Activated CD8-positive, alpha-beta memory T cell treated with anti-CD3 and anti-CD28 coated beads, Interleukin-2, amount 10 ng/mL, durations not matched to agents 7 days and 5 days (primary cell): ENCODE results near the gene PLSCR1. TPM values are rescaled to one million over a fixed set of nuclear protein-coding genes. Genes with fewer than 3 reads are reported as not detected.
"Not testable (repeated sequence)": the region's sequence is repeated elsewhere in the genome, so short reads cannot be mapped to it uniquely, and the experiment has no call there.

Source experiments
- ATAC-seq: fragments of 150-1000 bp; cut with Tn5 transposase; one replicate; pipeline ENCODE4 v1.10.0; 2021; ENCODE audit warnings: moderate library complexity
- CTCF ChIA-PET: fragments of 350-600 bp; sonication (Branson Sonifier 250); formaldehyde crosslinking; loops from one replicate; lab custom pipeline; 2021; ENCODE audit warnings: antibody characterized with exemption; lab: Charles Lee
- DNase-seq: peaks from one replicate; pipeline ENCODE4 v3.0.0-alpha.2; 2020
- H3K27ac Mint-ChIP-seq: one replicate; pipeline ENCODE4 v1.8.0; 2021; ENCODE audit warnings: mild to moderate bottlenecking, mixed read lengths
- H3K27me3 Mint-ChIP-seq: one replicate; pipeline ENCODE4 v1.8.0; 2021; ENCODE audit warnings: mixed read lengths
- H3K36me3 Mint-ChIP-seq: one replicate; pipeline ENCODE4 v1.8.0; 2021; ENCODE audit warnings: mild to moderate bottlenecking, mixed read lengths
- H3K4me1 Mint-ChIP-seq: one replicate; pipeline ENCODE4 v1.8.0; 2021; ENCODE audit warnings: mixed read lengths
- H3K4me3 Mint-ChIP-seq: one replicate; pipeline ENCODE4 v1.8.0; 2021; ENCODE audit warnings: mild to moderate bottlenecking, moderate library complexity, mixed read lengths
- H3K9me3 Mint-ChIP-seq: one replicate; pipeline ENCODE4 v1.8.0; 2022; ENCODE audit warnings: low read depth, mixed read lengths
- total RNA-seq, 2 experiments: library from RNA; stranded (reverse); gene quantifications; one replicate each; pipeline ENCODE4 v1.2.3, GENCODE V29; 2021

The PLSCR1 gene
- total RNA-seq, 2 experiments from 2014 or later, result 157 to 257 TPM

DNA sequence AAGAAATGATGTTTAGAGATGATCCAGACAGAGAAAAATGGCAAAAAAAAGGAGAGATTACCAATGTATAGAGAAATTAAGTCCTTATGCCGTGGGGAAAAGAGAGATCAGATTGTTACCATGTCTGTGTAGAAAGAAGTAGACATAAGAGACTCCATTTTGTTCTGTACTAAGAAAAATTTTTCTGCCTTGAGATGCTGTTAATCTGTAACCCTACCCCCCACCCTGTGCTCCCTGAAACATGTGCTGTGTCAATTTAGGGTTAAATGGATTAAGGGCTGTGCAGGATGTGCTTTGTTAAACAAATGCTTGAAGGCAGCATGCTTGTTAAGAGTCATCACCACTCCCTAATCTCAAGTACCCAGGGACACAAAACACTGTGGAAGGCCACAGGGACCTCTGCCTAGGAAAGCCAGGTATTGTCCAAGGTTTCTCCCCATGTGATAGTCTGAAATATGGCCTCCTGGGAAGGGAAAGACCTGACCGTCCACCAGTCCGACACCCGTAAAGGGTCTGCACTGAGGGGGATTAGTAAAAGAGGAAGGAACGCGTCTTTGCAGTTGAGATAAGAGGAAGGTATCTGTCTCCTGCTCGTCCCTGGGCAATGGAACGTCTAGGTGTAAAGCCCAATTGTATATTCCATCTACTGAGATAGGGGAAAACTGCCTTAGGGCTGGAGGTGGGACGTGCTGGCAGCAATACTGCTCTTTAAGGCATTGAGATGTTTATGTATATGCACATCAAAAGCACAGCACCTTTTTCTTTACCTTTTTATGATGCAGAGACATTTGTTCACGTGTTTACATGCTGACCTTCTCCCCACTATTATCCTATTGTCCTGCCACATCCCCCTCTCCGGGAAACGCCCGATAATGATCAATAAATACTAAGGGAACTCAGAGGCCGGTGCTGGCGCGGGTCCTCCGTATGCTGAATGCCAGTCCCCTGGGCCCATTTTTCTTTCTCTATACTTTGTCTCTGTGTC lies 21.9 kb downstream of the PLSCR1 start:
- peaks cover 59% of the 10 kb centered on the region for H3K36me3 Mint-ChIP-seq

DNA sequence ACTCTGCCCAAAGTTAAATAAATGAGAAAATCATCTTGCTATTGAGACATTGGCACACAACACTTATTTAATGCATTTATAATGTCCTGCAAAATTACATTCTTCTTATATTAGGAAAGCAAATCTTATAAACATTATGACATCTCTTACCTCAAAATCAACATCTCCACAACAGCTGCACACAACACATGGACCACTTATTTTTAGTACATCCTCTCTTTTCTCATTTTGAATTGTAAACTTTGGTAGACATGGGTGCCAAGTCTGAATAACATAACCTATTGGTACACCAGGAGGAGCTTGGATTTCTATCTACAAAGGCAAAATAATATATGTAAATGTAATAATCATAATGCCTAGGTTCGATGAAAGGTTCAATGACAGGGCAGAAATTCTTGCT lies 23.0 kb downstream of the PLSCR1 start:
- Mint-ChIP-seq H3K4me3 (no peak overlapping the region), H3K4me1 (peaks cover 1% of the 10 kb centered on the region), H3K36me3 (peaks cover 58% of the 10 kb centered on the region), H3K27me3 (no peaks in the 10 kb centered on the region), H3K9me3 (no peaks in the 10 kb centered on the region), H3K27ac (no peak overlapping the region)
- ATAC-seq (no peak), DNase-seq (no peak)
- CTCF ChIA-PET, result no interaction called here

More for the DNA sequence above, 21.9 kb downstream of the PLSCR1 start:
- DNase-seq, H3K4me1 Mint-ChIP-seq, H3K27me3 Mint-ChIP-seq, H3K9me3 Mint-ChIP-seq, CTCF ChIA-PET, ATAC-seq, H3K4me3 Mint-ChIP-seq: not testable (repeated sequence)
- peak overlapping the region; percentile 25 for H3K27ac Mint-ChIP-seq

DNA sequence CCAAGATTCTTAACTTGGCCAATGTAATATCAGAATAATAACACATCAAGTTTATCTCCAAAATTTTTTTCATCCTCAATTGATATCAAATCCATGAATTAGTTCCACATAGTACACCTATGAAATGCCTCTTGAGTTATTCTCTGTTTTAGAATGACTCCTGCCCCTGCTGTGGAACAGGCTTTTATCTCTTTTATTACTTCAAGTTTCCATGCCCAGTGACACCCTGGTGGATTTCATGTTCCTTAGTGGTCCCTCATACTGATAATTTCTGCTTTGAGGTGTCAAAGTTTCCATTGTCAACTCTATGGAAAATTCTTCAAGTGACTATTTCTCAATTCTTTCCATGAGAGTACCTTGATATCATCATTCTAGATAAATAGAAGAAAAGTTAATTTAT lies 24.6 kb downstream of the PLSCR1 start:
- Mint-ChIP-seq H3K27me3 (no peaks in the 10 kb centered on the region), H3K36me3 (peaks cover 59% of the 10 kb centered on the region), H3K27ac (no peak overlapping the region)

DNA sequence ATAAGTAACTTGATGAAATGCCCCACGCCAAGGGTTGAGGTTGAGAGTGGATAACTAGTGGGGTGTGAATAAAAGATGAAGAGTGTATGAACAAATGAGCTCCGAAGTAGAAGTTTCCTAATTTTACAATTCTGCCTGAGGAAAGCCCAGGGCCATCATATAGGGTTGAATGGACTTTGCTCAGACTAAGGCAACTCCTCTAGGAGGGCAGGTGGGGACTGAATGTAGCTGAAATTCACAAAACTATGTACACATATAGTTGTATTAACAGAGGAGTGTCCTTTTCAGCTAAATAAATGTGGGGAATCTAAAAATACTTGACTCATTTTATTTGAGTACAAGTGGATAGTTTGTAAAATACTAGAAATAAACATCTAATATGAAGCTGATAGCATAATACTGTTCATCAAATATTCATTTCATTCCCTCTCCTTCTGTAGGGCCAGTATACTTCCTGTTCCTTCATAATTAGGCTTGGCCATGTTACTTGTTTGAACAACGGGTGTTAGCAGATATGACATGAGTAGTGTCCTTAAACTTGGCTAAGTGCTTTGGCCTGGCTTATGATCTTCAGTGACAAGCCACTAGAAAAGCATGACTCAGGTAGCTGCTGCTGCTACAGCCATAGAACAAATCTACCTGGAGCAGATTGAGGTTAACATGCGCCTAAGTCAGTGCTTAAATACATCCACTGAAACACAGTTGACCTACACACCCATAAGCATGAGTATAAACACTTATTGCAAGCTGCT lies 26.5 kb downstream of the PLSCR1 start:
- H3K9me3 Mint-ChIP-seq, result no peaks in the 10 kb centered on the region
- no peak for ATAC-seq
- no peak overlapping the region for H3K4me3 Mint-ChIP-seq
- CTCF ChIA-PET, result interaction anchor here (1.2 to 1.4 kb wide), 2 partner anchors 16 to 60 kb away, joined by 3 to 4 read pairs; no protein-coding TSS in a partner anchor
- no peak for DNase-seq
- H3K27ac Mint-ChIP-seq, result no peak overlapping the region
- H3K4me1 Mint-ChIP-seq, result peaks cover 12% of the 10 kb centered on the region
- peaks cover 67% of the 10 kb centered on the region for H3K36me3 Mint-ChIP-seq
- H3K27me3 Mint-ChIP-seq, result no peaks in the 10 kb centered on the region

More for the DNA sequence above, 24.6 kb downstream of the PLSCR1 start:
- no peak overlapping the region for H3K4me3 Mint-ChIP-seq
- no peak for ATAC-seq
- no peak for DNase-seq
- H3K9me3 Mint-ChIP-seq, result no peaks in the 10 kb centered on the region
- H3K4me1 Mint-ChIP-seq, result peaks cover 3% of the 10 kb centered on the region
- CTCF ChIA-PET, result no interaction called here

DNA sequence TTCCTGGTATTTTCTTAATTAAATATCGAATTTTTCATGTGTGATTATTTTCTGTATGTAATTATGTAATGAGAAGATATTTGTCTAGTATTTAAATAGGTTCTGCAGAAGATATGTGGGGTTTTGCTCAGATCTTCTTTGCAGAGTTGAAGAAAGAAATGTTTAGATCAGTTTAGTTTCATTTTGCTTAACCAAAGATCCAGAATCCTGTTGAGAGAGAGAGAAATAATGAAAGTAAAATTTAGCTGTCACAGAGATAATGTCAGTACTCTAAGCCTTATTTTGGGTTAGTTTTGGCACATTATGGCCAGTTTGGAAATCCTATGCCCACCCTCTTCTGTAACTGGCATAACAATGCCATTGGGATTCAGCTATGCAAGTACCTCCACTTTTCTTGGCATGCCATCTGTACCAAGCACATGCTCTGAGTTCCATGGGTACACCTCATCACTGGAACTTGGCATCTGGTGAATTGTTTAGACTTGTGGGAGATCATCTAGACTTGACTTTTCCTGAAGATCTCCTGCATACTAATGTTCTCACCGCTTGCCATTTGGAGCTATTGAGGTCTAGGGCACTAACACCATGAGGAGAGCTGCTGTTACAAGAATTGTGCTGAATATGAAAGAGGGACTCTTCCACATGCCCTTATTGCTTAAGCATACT lies 30.9 kb downstream of the PLSCR1 start:
- Mint-ChIP-seq H3K4me3 (no peak overlapping the region), H3K4me1 (peaks cover 15% of the 10 kb centered on the region), H3K9me3 (no peaks in the 10 kb centered on the region), H3K27me3 (no peaks in the 10 kb centered on the region), H3K36me3 (peaks cover 61% of the 10 kb centered on the region), H3K27ac (no peak overlapping the region)
- CTCF ChIA-PET, result no interaction called here
- no peak for DNase-seq
- no peak for ATAC-seq

DNA sequence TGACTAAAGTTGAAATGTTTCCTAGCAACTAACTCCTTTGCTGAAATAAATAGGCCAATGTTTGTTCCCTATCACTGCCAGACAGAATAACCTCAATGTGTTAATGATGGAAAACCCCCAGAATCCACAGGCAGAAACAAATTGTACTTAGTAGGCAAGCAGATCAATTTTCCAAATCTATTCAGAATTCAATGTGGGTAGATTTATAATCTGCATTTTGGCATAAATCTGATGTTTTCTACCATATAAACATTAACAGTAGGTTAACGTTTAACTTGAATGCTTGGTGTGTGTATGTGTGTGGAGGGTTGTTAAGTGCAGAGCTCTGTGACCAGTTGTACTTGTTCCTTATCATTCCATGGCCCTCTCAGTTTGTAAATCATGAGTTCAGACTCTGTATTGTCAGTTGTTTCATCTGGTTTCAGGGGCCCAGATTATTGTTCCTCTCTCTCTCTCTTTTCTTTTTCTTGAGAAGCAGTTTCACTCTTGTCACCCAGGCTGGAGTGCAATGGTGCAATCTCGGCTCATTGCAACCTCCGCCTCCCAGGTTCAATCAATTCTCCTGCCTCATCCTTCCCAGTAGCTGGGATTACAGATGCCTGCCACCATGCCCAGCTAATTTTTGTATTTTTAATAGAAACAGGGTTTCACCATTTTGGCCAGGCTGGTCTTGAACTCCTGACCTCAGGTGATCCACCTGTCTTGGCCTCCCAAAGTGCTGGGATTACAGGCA lies 32.8 kb downstream of the PLSCR1 start:
- CTCF ChIA-PET, result interaction anchor here (1.4 kb wide), 1 partner anchor 11 kb away, joined by 4 read pairs; no protein-coding TSS in a partner anchor
- no peaks in the 10 kb centered on the region for H3K9me3 Mint-ChIP-seq
- H3K4me1 Mint-ChIP-seq, result peaks cover 29% of the 10 kb centered on the region
- H3K36me3 Mint-ChIP-seq, result peaks cover 52% of the 10 kb centered on the region
- DNase-seq (no peak), ATAC-seq (no peak)
- H3K27ac Mint-ChIP-seq, result no peak overlapping the region
- no peak overlapping the region for H3K4me3 Mint-ChIP-seq
- no peaks in the 10 kb centered on the region for H3K27me3 Mint-ChIP-seq

DNA sequence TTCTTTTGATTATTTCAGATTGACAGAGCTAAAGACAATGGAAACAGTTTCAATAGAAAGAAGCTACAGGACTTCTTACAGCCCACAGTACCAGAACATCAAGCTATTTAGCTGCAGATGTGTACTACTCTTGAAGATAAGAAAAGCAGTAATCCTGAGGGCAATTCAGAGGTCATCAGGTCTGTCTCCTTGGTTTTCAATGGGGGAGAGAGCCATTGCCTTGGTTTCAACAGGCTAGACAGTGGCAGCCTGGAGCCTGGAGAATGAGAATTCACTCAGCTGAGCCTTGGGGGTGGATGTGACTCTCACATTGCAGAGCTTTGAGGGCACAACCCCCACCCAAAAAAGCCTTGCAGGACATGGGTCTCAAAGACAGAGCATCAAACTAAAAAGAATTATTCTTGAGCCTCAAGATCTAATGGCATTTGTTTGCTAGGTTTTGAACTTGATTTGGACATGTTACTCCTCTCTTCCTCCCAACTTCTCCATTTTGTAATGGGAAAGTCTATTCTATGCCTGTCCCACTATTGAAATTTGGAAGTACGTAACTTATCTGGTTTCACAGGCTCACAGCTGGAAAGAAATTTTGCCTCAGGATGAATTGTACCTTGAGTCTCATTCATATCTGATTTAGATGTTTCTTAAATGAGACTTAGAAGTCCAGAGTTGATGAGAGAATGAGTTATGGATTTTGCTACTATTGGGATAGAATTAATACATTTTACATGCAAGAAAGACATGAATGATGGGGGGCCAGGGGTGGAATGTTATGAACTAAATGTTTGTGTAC lies 36.9 kb downstream of the PLSCR1 start:
- ATAC-seq, result no peak
- H3K36me3 Mint-ChIP-seq, result peaks cover 34% of the 10 kb centered on the region
- CTCF ChIA-PET, result no interaction called here
- no peak for DNase-seq
- H3K4me1 Mint-ChIP-seq, result peaks cover 50% of the 10 kb centered on the region
- no peak overlapping the region for H3K27ac Mint-ChIP-seq
- no peaks in the 10 kb centered on the region for H3K9me3 Mint-ChIP-seq
- H3K27me3 Mint-ChIP-seq, result no peaks in the 10 kb centered on the region
- no peak overlapping the region for H3K4me3 Mint-ChIP-seq

DNA sequence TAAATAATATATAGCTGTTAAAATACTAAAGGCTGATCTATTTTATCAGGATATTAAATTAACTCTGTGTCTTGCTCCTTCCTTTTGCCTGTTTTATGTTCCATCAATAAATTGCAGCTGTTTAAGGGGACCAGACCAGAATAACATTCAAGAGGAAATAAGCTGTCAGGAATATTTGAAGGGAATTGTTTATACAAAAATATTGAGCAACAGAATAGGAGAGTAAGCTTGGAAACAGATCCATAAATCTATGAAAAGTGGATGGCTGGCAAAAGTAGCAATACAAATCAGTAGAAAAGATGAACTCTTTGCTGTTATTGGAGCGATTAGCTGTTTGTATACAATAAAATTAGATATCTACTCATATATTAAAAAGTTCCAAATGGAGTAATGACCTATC lies 38.9 kb downstream of the PLSCR1 start:
- no peak for DNase-seq
- Mint-ChIP-seq H3K4me3 (no peak overlapping the region), H3K4me1 (peaks cover 59% of the 10 kb centered on the region), H3K9me3 (no peaks in the 10 kb centered on the region), H3K36me3 (peaks cover 23% of the 10 kb centered on the region), H3K27me3 (no peaks in the 10 kb centered on the region), H3K27ac (no peak overlapping the region)
- CTCF ChIA-PET, result interaction anchor here (1.0 kb wide), 1 partner anchor 17 kb away, joined by 3 read pairs; no protein-coding TSS in a partner anchor
- no peak for ATAC-seq

DNA sequence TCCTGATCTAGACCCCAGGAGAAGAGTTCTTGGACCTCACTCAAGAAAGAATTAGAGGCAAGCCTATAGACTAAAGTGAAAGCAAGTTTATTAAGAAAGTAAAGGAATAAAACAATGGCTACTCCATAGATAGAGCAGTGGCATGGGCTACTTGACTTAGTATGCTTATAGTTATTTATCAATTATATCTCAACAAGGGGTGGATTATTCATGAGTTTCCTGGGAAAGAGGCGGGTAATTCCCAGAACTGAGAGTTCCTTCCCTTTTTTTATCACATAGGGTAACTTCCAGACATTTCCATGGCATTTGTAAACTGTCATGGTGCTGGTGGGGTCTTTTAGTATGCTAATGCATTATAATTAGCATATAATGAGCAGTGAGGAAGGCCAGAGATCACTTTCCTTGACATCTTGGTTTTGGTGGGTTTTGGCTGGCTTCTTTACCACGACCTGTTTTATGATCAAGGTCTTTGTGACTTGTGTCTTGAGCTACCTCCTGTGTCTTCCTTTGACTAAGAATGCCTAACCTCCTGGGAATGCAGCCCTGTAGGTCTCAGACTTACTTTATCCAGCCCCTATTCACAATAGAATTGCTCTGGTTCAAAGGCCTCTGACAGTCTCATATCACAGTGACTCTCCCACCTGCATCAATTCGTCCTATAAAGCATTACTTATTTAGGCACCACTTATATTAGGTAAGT lies 39.8 kb downstream of the PLSCR1 start:
- no peak overlapping the region for H3K4me3 Mint-ChIP-seq
- no peaks in the 10 kb centered on the region for H3K9me3 Mint-ChIP-seq
- ATAC-seq (no peak), DNase-seq (no peak)
- H3K27ac Mint-ChIP-seq, result no peak overlapping the region
- peaks cover 57% of the 10 kb centered on the region for H3K4me1 Mint-ChIP-seq
- peaks cover 2% of the 10 kb centered on the region for H3K27me3 Mint-ChIP-seq
- CTCF ChIA-PET, result interaction anchor here (0.7 to 1.1 kb wide), 3 partner anchors 16 to 47 kb away, joined by 3 read pairs; no protein-coding TSS in a partner anchor
- H3K36me3 Mint-ChIP-seq, result peaks cover 20% of the 10 kb centered on the region

DNA sequence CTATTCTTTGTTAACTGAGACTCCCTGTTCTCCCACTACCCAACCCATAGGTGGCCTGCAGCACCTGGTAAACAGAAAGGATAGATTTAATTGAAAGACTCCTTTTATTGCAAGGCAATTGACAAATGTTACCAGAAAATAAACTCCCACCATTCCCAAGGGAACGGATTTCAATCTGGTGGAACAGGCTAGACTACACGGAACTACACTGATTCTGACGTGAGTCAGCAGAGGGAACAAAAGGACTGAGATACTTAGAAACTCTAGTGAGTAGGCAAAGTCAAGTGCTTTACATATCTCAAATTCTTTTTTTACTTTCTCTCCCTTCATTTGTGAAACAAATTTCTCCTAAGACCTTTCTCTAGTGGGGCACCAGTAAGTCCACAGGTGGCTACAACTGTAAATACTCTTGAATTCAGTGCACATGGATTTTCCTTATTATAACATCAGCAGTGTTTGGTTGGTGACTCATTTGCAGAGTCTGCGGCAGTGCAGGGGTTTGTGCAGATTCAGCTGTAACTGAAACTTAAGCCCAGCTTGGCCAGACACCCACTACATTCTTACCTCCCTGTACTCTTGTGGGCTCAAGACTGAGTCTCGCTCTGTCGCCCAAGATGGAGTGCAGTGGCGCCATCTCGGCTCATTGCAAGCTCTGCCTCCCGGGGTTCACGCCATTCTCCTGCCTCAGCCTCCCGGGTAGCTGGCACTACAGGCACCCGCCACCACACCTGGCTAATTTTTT lies 40.8 kb downstream of the PLSCR1 start:
- CTCF ChIA-PET, result interaction anchor here (0.7 to 1.1 kb wide), 2 partner anchors 31 to 48 kb away, joined by 3 read pairs; no protein-coding TSS in a partner anchor
- no peaks in the 10 kb centered on the region for H3K9me3 Mint-ChIP-seq
- H3K27ac Mint-ChIP-seq, result no peak overlapping the region
- H3K27me3 Mint-ChIP-seq, result peaks cover 4% of the 10 kb centered on the region
- peaks cover 17% of the 10 kb centered on the region for H3K36me3 Mint-ChIP-seq
- peaks cover 59% of the 10 kb centered on the region for H3K4me1 Mint-ChIP-seq
- peak; percentile 92 for ATAC-seq
- H3K4me3 Mint-ChIP-seq, result no peak overlapping the region
- peak; percentile 81 for DNase-seq

DNA sequence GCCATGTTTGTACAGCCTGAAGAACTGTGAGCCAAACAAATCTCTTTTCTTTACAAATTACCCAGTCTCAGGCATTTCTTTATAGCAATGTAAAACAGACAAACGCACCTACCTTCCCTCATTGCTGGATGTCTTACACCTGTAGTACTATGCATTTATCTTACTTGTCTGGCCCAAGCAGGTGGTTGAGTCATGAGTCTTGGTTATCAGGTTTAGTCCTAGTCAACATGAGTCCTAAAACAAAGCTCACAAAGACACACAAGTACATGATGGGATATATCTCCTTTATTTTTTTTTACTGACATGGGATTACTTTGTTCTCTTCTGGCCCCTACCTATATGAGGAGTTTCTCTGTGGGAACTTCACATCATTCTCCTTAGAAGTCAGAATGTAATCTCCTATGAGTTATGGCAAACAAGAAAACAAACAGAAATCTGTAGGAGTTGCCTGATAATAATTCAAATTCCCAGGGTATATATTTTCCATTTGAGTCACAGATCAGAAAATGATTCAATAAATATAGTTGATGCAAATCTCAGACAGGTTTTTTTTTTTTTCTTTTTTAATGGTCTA lies 41.4 kb downstream of the PLSCR1 start:
- H3K36me3 Mint-ChIP-seq, result peaks cover 15% of the 10 kb centered on the region
- CTCF ChIA-PET, result no interaction called here
- H3K27me3 Mint-ChIP-seq, result peaks cover 4% of the 10 kb centered on the region
- no peak overlapping the region for H3K4me3 Mint-ChIP-seq
- H3K27ac Mint-ChIP-seq, result no peak overlapping the region
- peaks cover 60% of the 10 kb centered on the region for H3K4me1 Mint-ChIP-seq
- no peak for ATAC-seq
- H3K9me3 Mint-ChIP-seq, result no peaks in the 10 kb centered on the region
- DNase-seq, result no peak
